ENCODE results near the gene EFCAB12. TPM values are rescaled to one million over a fixed set of nuclear protein-coding genes. Genes with fewer than 3 reads are reported as not detected.
A peak's percentile ranks its signal among the peaks of the same experiment; 100 is the strongest.

The EFCAB12 gene
- total RNA-seq, 4 donors from 2014 or later: 0.08 to 0.47 TPM; not detected in 2

GRCh38 chr3:129441215-129441614, 12.8 kb upstream of the EFCAB12 start:
- H3K27ac ChIP-seq: peak overlapping the region; percentile 59 to 92 (median 89)
- H3K4me3 ChIP-seq: peak overlapping the region; percentile 75 to 86
- no peaks in the 10 kb centered on the region for H3K27me3 ChIP-seq
- H3K9me3 ChIP-seq: no peaks in the 10 kb centered on the region
- ATAC-seq: no peak
- TF ChIP-seq POLR2AphosphoS5 (IDR thresholded peaks at IDR 0.05): no peak
- no peak for TF ChIP-seq EP300 (IDR thresholded peaks at IDR 0.05)
- TF ChIP-seq, protein P1, sequence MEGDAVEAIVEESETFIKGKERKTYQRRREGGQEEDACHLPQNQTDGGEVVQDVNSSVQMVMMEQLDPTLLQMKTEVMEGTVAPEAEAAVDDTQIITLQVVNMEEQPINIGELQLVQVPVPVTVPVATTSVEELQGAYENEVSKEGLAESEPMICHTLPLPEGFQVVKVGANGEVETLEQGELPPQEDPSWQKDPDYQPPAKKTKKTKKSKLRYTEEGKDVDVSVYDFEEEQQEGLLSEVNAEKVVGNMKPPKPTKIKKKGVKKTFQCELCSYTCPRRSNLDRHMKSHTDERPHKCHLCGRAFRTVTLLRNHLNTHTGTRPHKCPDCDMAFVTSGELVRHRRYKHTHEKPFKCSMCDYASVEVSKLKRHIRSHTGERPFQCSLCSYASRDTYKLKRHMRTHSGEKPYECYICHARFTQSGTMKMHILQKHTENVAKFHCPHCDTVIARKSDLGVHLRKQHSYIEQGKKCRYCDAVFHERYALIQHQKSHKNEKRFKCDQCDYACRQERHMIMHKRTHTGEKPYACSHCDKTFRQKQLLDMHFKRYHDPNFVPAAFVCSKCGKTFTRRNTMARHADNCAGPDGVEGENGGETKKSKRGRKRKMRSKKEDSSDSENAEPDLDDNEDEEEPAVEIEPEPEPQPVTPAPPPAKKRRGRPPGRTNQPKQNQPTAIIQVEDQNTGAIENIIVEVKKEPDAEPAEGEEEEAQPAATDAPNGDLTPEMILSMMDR (IDR thresholded peaks at IDR 0.05): no peak
- no peak for TF ChIP-seq POLR2A (IDR thresholded peaks at IDR 0.05)
- peaks cover 17 to 74% (median 29%) of the 10 kb centered on the region in 3 donors for H3K4me1 ChIP-seq
- peaks cover 0 to 17% of the 10 kb centered on the region in 2 donors for H3K36me3 ChIP-seq
- WGBS, 2 donors (ENCODE audit: low coverage in 1 of 2): 32 to 49% methylated on average over 8 to 9 of the region's 9 CpGs

DNA sequence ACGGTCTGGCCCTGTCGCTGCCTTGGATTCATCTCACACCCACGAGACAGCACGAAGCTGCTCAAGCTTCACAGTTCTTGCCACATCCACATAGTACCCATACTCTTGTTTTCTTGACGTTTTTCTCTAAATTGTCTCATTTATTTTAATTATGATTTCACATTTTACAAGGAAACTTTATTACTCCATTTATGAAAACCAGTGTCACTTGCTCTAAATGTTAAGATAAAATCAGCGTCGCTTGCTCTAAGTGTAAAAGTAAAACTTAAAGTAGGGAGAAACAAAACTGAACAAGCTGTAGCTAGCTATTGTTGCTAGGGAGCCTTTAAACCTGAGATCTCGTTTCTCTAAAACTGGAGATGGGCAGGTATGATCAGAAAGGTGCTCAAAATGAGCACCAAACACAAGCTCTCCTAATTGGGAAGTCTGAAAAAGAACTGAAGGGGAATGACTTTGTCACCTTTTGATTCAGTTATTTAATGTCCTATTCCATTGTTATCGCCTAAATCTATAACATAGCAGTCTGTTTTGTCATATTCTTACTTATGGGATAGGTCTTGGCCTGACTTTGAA, 12.3 kb upstream of the EFCAB12 start:
- peak; percentile 61 for ATAC-seq
- H3K36me3 ChIP-seq: peaks cover 0 to 22% of the 10 kb centered on the region in 2 donors
- H3K4me3 ChIP-seq: peak overlapping the region; percentile 75 to 86
- H3K27ac ChIP-seq: peak overlapping the region; percentile 59 to 92 (median 89)
- no peaks in the 10 kb centered on the region for H3K27me3 ChIP-seq
- TF ChIP-seq POLR2AphosphoS5 (IDR thresholded peaks at IDR 0.05) (no peak), EP300 (IDR thresholded peaks at IDR 0.05) (no peak), POLR2A (IDR thresholded peaks at IDR 0.05) (no peak)
- TF ChIP-seq, protein P1 (IDR thresholded peaks at IDR 0.05): no peak
- no peaks in the 10 kb centered on the region for H3K9me3 ChIP-seq
- WGBS, 2 donors (ENCODE audit: low coverage in 1 of 2): 10 to 14% methylated on average over 5 of the region's 9 CpGs
- peaks cover 17 to 78% (median 29%) of the 10 kb centered on the region in 3 donors for H3K4me1 ChIP-seq

DNA sequence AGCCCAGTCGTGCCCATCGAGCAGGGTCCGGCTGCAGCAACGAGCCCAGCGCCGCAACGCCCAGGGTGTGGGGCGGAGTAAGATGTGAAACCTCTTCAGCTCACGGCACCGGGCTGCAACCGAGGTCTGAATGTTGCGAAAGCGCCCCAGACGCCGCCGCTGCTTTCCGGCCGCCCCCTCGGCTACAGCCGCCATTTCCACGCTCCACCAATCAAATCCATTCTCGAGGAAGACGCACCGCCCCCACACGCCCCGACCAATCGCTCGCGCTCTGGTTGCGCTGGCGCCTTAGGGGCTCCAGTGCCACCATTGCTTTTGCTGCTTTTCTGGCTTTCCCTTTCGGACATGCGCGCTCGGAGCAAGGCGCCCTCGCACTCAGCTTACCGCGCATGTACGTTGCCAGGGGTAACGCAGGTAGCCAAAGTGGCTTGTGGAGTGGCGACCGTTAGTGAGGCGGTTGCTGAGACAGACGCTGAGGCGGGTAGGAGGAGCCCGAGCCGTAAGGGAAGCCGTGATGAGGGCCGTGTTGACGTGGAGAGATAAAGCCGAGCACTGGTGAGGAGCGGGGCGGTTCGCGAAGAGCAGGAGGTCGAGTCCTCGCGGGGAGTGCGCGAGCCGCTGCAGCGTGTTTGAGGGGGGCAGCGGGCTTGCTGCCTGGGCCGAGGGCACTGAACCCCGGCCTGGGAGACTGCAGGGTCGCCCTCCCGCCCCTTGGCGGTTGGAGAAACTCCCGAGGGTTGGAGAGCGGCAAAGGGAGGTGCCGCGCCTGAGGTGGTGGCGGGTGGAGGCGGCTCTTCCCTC, 11.6 kb upstream of the EFCAB12 start, which contains the start of the genes IFT122 and MBD4:
IFT122 (plus strand) TSS at position 408 of the 801 bp plus-strand sequence; CDS start at position 515, 107 bp downstream.
MBD4 (minus strand) TSS at position 132 of the 801 bp plus-strand sequence; CDS start at position 17, 115 bp downstream.
- H3K4me3 ChIP-seq: peak within 1 kb of the TSS; percentile 75 to 86
- H3K9me3 ChIP-seq: no peaks in the 10 kb centered on the region
- H3K4me1 ChIP-seq: peaks cover 17 to 82% (median 29%) of the 10 kb centered on the region in 3 donors
- peaks cover 0 to 24% of the 10 kb centered on the region in 2 donors for H3K36me3 ChIP-seq
- H3K27ac ChIP-seq: peak within 1 kb of the TSS; percentile 59 to 92 (median 89)
- peak; percentile 97 for ATAC-seq
- peak; percentile 71 to 79 for TF ChIP-seq POLR2A (IDR thresholded peaks at IDR 0.05)
- peak; percentile 84 for TF ChIP-seq POLR2AphosphoS5 (IDR thresholded peaks at IDR 0.05)
- no peak for TF ChIP-seq EP300 (IDR thresholded peaks at IDR 0.05)
- TF ChIP-seq, protein P1 (IDR thresholded peaks at IDR 0.05): peak in 1 of 4 experiments; percentile 3
- no peaks in the 10 kb centered on the region for H3K27me3 ChIP-seq
- 0% methylated on average over 27 of the region's 75 CpGs; no CpG with 5 or more reads in 1 of the 2 donors for WGBS, 2 donors (ENCODE audit: low coverage in 1 of 2)

DNA sequence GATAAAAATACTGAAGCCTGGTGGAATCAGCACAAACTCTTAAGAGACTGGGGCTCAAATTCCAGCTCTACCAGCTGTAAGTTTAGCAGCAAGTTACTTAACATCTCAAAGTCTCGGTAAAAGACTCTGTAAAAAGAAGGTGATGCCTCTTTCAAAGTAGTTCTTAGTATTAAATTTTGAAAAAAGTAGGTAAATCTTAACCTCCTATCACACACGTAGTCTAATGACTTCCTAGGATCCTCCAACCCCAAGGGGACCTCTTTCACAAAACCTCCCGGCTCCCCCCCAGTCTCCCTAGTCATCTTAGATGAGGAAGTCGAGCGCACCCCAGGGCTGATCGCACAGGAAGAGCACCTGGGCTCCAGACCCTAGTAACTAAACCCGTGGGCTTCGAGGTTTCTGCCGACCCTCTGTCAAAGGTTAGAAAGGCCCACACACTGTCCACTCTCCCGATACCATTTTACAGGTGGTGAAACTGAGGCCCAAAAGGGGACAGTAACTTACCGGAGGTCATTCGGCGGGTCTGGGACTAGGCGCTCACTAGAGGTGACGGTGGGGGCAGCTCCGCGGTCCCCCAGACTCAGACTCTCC, 10.9 kb upstream of the EFCAB12 start:
- WGBS, 2 donors (ENCODE audit: low coverage in 1 of 2): 0% methylated on average over 3 to 6 of the region's 17 CpGs
- ATAC-seq: no peak
- H3K4me1 ChIP-seq: peaks cover 17 to 86% (median 29%) of the 10 kb centered on the region in 3 donors

More for the DNA sequence above, 10.9 kb upstream of the EFCAB12 start:
- no peaks in the 10 kb centered on the region for H3K9me3 ChIP-seq
- peak overlapping the region; percentile 19 to 92 (median 89) for H3K27ac ChIP-seq
- H3K4me3 ChIP-seq: peak overlapping the region; percentile 75 to 86
- TF ChIP-seq, protein P1 (IDR thresholded peaks at IDR 0.05): no peak
- TF ChIP-seq POLR2A (IDR thresholded peaks at IDR 0.05): peak in 1 of 2 donors; percentile 71
- no peak for TF ChIP-seq POLR2AphosphoS5 (IDR thresholded peaks at IDR 0.05)
- no peak for TF ChIP-seq EP300 (IDR thresholded peaks at IDR 0.05)
- H3K36me3 ChIP-seq: peaks cover 0 to 25% of the 10 kb centered on the region in 2 donors
- no peaks in the 10 kb centered on the region for H3K27me3 ChIP-seq

Data from gastroesophageal sphincter (tissue), 4 donors.